ENCODE results near the gene MAP6D1.

- TF ChIP-seq NR4A1 (CRISPR knock-in tag; IDR thresholded peaks at IDR 0.05) = no peak
- no peak for TF ChIP-seq NR4A1 (tag; IDR thresholded peaks at IDR 0.05)
- no peak for TF ChIP-seq MAFK (IDR thresholded peaks at IDR 0.05; ENCODE audit: low read length)
- TF ChIP-seq MTA3 (IDR thresholded peaks at IDR 0.05; ENCODE audit: borderline replicate concordance) = no peak
Observed at GRCh38 chr3:183812761-183813445, 12.5 kb downstream of the MAP6D1 start.
